NCI-H748 (cell line): ENCODE measurements around the gene FOXN3.
A peak's percentile ranks its signal among the peaks of the same experiment; 100 is the strongest.
"Not testable (repeated sequence)": the region's sequence is repeated elsewhere in the genome, so short reads cannot be mapped to it uniquely, and the experiment has no call there.

Experiments used
- DNase-seq: peaks from one replicate; lab custom pipeline; 2025; ENCODE audit not compliant: unreplicated experiment; lab: John Stamatoyannopoulos, UW

FOXN3 gene

DNA sequence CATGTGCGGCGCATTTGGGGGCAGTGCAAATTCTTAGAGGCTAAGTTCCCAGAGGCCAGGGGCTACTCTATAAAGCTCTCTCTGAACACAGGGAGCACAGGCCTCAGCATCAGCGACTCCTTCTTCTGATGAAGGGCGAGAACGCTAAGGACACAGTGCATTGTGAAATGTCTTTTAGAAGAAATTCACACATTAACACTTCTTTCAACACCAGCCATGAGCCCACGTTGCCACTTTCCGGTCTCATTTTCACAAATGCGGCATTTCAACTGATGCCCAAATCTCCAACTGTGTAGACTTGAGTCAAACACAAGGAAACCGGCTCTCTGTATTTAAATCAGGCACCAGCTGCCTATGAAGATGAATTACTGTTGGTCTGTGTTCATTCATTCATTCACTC, 162.0 kb downstream of the FOXN3 start:
- no peak for DNase-seq

GRCh38 chr14:89254166-89254909, 162.7 kb downstream of the FOXN3 start:
- DNase-seq = no peak

GRCh38 chr14:89252887-89253532, 164.0 kb downstream of the FOXN3 start:
- peak; percentile 44 for DNase-seq

- no peak for DNase-seq
These were observed 166.0 kb downstream of the FOXN3 start for GRCh38 chr14:89251061-89251460.

DNA sequence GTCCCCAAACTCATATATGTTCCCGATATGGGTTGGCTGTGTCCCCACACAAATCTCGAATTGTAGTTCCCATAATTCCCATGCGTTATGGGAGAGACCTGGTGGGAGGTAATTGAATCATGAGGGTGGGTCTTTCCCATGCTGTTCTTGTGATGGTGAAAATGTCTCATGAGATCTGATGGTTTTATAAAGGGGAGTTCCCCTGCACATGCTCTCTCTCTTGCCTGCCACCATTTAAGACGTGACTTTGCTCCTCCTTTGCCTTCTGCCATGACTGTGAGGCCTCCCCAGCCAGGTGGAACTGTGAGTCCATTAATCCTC, 166.4 kb downstream of the FOXN3 start:
- not testable (repeated sequence) for DNase-seq

DNA sequence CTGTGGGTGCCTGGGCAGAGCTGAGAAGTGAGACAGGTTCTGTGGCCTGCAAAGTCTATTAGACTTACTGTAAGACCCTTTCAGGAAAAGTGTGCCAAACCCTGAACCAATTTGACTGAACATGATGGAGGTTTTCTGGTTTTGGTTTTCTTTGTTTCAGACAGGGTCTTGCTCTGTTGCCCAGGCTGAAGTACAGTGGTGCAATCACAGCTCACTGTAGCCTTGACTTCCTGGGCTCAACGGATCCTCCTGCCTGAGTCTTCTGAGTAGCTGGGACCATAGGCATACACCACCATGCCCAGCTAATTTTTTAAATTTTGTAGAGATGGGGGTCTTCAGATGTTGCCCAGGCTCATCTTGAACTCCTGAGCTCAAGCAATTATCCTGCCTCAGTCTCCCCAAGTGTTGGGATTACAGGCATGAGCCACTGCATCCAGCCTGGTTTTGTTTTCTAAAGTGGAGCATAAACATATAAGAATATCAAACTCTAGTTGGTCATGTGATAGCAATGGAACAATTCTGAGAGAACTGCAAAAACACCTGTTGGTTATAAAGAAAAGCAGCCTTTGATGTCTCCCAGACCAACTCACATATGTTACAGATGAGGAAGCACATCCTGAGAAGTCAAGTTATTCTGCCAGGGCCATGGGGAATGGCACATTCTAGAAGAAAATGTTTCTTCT, 166.9 kb downstream of the FOXN3 start:
- no peak for DNase-seq

DNA sequence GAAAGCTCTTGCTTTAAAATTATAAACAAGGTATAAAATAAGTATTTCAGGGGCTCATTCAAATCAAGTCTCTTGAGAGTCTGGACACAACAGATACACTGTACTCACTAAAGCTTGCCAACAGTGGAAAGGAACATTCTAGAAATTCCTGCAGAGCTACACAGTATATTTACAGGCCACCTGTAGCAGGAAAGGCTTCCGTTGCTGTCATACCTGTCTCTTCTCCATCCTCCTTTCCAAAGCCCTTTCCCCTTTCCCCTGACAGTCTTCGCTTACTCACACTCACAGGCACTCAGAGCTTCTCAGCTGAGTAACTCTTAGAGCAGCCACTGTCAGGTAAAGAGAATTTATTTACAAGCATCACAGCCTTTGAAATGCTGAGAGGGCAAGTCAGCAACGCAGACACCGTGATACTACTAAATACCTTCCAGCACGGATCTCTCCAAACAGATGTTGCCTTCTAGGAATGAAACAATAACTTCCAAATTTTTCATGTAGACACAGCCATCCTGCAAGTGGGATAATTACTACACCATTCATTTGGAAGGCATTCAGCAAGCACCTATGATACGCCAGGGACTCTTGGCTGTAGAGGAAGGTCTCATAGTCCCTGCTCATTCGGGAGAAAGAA, 167.9 kb downstream of the FOXN3 start:
- DNase-seq = no peak

- DNase-seq = no peak
These were observed 168.5 kb downstream of the FOXN3 start for GRCh38 chr14:89248411-89249064.

DNA sequence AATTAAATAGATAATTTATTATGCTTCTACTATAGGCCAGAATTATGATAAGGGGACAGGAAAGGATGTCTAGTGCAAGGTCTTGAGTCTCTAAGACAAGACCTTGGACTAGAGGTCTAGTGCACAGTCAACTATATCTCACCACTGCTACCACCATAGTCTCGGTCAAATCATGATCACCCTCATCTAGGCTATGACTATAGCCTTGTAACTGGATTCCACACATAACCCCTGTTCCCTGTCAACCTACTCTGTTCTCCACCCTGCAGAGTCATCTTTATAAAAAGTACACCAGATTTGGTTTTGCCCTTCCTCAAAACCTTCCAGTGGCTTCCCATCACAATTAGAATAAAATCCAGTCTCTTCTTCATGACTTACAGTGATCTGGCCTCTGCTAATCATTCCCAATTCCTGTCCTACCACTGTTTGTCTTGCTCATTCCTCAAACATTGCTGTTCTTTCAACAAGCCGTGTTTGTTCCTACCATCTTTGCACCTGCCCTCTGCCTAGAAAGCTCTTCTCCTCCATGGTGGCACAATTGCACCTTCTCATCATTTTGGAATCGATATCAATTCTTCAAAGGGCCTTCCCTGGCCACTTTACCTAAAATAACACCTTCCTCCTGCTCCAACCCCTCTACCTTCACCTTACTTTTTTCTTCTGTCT, 169.4 kb downstream of the FOXN3 start:
- peak; percentile 43 for DNase-seq

GRCh38 chr14:89246290-89246689, 170.7 kb downstream of the FOXN3 start:
- no peak for DNase-seq

DNA sequence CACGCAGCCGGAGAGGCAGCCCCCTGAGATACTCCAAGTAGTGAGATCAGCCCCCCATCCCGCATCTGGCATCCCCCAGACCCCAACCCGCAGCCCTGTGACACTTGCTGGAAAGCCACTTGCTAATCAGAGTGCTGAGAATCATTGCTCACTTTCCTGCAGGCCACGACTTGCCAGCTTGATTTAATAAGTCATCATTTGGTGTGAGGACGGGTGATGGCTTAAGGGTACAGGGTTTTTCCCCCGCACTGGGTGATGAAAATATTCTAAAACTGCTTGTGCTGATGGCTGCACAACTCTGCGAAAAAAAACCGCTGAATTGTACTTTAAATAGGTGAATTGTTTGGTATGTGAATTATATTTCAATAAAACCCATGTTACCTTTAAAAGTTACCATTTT, 171.2 kb downstream of the FOXN3 start:
- no peak for DNase-seq

GRCh38 chr14:89244720-89245119, 172.3 kb downstream of the FOXN3 start:
- no peak for DNase-seq

GRCh38 chr14:89243741-89244140, 173.3 kb downstream of the FOXN3 start:
- no peak for DNase-seq

DNA sequence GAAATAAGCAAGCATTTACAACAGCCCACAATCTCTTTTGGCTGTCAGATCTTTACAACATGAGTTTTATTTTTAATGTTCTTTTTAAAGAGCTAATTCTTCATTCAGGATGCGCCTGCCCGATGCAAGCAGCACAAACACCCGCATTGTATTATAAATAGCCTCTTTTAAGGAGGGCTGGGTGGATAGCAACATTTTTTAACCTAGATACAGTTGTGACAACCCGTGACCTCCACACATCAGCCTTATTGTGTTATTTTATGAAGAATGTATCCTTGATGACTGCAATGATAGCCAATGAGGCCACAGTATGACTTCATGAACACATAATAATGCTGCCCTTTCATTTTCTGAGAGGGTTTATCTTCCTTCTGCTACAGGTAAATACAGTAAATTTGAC, 173.7 kb downstream of the FOXN3 start:
- DNase-seq = no peak

DNA sequence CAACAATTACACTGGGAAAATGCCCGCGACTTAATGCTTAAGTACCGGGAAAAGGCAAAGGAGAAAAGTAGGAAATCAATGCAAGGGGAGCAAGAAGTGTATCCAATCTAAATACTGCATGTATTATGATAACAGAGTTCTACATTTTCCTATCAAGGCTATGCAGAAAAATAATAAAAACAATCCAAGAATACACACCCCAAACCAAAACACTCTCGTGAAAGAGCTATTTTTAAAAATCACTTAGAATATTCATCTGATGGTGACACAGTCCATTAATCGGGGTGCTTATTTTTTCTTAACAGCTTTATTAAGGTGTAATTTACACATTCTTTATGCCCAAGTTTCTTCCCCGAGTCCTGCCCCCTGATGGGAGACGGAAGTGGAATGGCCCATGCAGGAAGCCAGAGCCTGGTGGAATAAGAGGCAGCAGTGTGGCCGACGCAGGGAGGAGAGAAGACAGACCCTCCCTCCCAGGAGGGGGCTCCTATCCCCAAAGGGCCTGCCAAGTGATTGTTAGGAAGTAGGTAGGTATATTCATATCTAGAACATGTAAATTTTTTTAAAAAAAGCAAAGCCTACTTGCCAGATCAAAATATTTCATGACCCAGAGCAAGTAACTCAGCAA, 174.3 kb downstream of the FOXN3 start:
- no peak for DNase-seq

DNA sequence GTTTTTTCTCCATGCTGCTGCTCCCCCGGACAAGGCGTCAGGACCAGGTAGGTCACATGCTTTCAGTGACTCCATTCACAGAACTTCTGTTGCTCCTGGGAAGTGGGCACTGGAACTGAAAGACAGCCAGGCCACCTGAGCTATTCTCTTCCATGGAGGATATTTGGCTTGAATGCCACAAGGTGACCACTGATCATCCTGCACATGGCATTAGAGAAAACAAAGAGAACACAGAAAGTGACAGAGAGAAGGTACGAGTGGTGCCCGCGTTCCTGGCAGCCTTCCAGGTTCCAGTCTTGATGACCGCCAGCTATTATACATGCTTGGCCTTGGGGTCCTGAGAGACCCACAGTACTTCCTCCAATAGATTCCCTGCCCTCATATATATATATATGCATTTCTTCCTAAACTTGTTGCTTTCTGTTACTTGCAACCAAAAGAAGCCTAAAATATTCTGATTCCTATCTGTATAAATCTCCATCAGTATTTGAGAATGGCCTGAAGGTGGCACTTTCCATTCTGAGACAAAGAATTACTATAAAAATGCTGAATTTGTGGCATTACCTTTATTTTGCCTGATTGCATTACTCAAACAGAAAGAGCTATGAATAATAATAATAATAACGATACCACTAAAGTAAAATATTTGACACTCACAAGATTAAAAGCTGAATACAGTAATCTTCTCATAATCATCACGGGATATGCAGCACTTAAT, 174.9 kb downstream of the FOXN3 start:
- DNase-seq = peak; percentile 59

DNA sequence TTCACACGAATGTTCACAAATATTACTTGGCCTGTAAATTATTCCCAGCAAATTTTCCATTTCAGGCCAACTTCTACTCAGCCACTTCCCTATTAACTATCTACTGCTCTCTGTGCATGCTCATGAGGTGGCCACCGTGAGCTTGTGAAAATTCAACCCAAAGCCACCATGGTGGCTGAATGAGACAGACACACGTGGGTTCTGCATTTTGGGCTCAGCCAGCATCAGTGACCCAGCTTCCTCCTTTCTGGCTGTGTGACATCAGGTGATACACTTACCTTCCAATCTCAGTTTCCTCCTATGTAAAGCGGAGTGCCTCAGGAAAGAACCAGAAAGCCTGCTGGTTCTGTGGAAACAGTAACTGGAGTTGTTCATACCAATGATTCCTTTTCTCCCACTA, 175.8 kb downstream of the FOXN3 start:
- DNase-seq = no peak

DNA sequence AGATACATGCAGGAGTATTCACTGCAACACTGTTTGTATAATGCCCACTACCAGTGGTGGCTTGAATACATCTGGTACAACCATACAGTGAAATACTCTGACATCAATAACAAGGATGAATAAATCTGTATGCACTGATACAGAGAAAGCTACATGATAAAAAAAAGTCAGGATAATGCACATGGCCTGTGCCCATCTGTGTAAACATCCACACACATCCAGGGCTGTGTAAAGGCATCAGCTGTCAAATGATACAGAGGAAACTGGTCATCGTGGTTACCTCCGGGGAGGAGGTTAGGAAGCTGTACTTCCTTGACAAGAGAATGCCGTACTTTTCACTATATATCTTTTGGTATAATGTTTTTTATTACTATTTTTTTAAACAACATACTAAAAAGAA, 176.6 kb downstream of the FOXN3 start:
- DNase-seq = no peak

- DNase-seq = no peak
These were observed 178.0 kb downstream of the FOXN3 start for GRCh38 chr14:89239023-89239422.
